PFSK-1 (cell line): ENCODE results near the gene FBXL19.

Source experiments
- FOXP2 ChIP-seq: optimal IDR thresholded peaks from 2 replicates; pipeline ENCODE3; 2011; ENCODE audit warnings: borderline replicate concordance, control low read depth, inconsistent platforms; ENCODE audit not compliant: insufficient read depth; ENCODE audit errors: extremely low read length, extremely low read depth
- POLR2AphosphoS5 ChIP-seq: IDR thresholded peaks from 2 replicates; pipeline ENCODE4 v1.6.1; 2012; ENCODE audit warnings: low read depth, mild to moderate bottlenecking, control low read depth, low read length, moderate library complexity
- SIN3A ChIP-seq: IDR thresholded peaks from 2 replicates; pipeline ENCODE4 v1.6.1; 2012; ENCODE audit warnings: mild to moderate bottlenecking, low read length, moderate library complexity, borderline replicate concordance; ENCODE audit not compliant: insufficient read depth
- TAF1 ChIP-seq: IDR thresholded peaks from 2 replicates; pipeline ENCODE4 v1.6.1; 2012; ENCODE audit warnings: low read length, control low read depth, borderline replicate concordance; ENCODE audit not compliant: insufficient read depth
- TF ChIP-seq, protein P1 (sequence below), 2 experiments: IDR thresholded peaks; 2 replicates each; pipeline versions ENCODE4 v1.6.1 to v1.8.0; 2011 to 2012; ENCODE audit warnings: low read depth in 2 of 2, low read length in 2 of 2, control low read depth in 1 of 2, inconsistent platforms in 1 of 2, mild to moderate bottlenecking in 1 of 2, moderate library complexity in 1 of 2; ENCODE audit not compliant: insufficient read depth in 1 of 2

Gene FBXL19

GRCh38 chr16:30930160-30930571, 6.8 kb downstream of the FBXL19 start:
- TF ChIP-seq SIN3A (no peak), FOXP2 (no peak), TAF1 (no peak), POLR2AphosphoS5 (no peak)
- TF ChIP-seq, protein P1, sequence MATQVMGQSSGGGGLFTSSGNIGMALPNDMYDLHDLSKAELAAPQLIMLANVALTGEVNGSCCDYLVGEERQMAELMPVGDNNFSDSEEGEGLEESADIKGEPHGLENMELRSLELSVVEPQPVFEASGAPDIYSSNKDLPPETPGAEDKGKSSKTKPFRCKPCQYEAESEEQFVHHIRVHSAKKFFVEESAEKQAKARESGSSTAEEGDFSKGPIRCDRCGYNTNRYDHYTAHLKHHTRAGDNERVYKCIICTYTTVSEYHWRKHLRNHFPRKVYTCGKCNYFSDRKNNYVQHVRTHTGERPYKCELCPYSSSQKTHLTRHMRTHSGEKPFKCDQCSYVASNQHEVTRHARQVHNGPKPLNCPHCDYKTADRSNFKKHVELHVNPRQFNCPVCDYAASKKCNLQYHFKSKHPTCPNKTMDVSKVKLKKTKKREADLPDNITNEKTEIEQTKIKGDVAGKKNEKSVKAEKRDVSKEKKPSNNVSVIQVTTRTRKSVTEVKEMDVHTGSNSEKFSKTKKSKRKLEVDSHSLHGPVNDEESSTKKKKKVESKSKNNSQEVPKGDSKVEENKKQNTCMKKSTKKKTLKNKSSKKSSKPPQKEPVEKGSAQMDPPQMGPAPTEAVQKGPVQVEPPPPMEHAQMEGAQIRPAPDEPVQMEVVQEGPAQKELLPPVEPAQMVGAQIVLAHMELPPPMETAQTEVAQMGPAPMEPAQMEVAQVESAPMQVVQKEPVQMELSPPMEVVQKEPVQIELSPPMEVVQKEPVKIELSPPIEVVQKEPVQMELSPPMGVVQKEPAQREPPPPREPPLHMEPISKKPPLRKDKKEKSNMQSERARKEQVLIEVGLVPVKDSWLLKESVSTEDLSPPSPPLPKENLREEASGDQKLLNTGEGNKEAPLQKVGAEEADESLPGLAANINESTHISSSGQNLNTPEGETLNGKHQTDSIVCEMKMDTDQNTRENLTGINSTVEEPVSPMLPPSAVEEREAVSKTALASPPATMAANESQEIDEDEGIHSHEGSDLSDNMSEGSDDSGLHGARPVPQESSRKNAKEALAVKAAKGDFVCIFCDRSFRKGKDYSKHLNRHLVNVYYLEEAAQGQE (IDR thresholded peaks at IDR 0.05; ENCODE audit: insufficient read depth in 1 of 2, low read depth in 2 of 2, low read length in 2 of 2) = no peak

- TF ChIP-seq FOXP2 (no peak), POLR2AphosphoS5 (no peak)
- TF ChIP-seq, protein P1 (IDR thresholded peaks at IDR 0.05; ENCODE audit: insufficient read depth in 1 of 2, low read depth in 2 of 2, low read length in 2 of 2) = no peak
These were observed 7.8 kb downstream of the FBXL19 start for GRCh38 chr16:30931068-30931650.

DNA sequence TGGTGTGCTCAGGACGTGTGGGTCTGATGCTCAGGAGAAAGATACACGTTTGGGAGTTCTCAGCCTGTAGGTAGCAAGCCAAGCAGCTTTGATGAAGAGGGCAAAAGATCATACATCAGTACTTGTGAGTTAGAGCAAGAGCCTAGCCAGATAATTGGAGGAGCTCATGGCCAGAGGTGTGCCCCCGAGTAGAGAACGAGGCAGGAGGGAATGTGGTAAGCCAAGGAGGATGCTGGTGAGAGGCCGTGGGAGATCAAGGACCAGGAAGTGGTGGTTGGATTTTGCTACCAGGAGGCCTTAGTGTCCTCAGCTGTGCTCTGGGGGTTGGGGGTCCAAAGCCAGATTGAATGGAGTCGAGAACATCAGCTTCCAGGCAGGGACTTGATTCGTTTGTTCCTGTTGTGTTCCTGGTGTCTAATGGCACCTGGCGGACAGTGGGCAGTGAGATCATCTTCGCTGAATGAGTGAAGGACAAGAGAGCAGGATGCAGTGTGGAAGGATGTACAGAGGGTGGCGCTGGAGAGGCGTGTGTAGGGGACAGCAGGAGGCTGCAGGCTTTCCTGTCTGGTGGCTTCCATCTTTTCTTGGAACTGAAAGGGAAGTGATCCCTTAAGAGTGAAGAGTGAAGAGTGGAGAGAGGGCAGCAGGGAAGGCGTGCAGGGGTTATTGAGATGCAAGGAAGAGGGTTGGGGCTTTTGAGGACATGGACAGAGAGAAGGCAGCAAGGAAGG, 11.6 kb downstream of the FBXL19 start:
- no peak for TF ChIP-seq TAF1
- no peak for TF ChIP-seq POLR2AphosphoS5
- TF ChIP-seq FOXP2 = no peak
- no peak for TF ChIP-seq SIN3A
- TF ChIP-seq, protein P1 (IDR thresholded peaks at IDR 0.05; ENCODE audit: insufficient read depth in 1 of 2, low read depth in 2 of 2, low read length in 2 of 2) = no peak

- TF ChIP-seq, protein P1 (IDR thresholded peaks at IDR 0.05; ENCODE audit: insufficient read depth in 1 of 2, low read depth in 2 of 2, low read length in 2 of 2) = no peak
- TF ChIP-seq SIN3A (no peak), FOXP2 (no peak), TAF1 (no peak), POLR2AphosphoS5 (no peak)
These were observed 14.3 kb downstream of the FBXL19 start for GRCh38 chr16:30937692-30938091.
